Hematopoietic multipotent progenitor cell treated with erythropoietin and hydrocortisone succinate and interleukin-3 and kit ligand, for 8 days (in vitro differentiated cells): ENCODE data around the gene FGFRL1.
A peak's percentile ranks its signal among the peaks of the same experiment; 100 is the strongest.
"Not testable (repeated sequence)": the region's sequence is repeated elsewhere in the genome, so short reads cannot be mapped to it uniquely, and the experiment has no call there.

Experiments
- DNase-seq: peaks from one replicate; pipeline ENCODE4 v3.0.0-alpha.2; 2015

FGFRL1 gene

GRCh38 chr4:973431-974397 lies 37.7 kb upstream of the FGFRL1 start, which contains the start of gene DGKQ:
DGKQ (minus strand) TSS chr4:973569; CDS start chr4:973482, 87 bp downstream.
- DNase-seq = peak; percentile 76

- DNase-seq = no peak
Observed at GRCh38 chr4:974668-975067, 36.8 kb upstream of the FGFRL1 start.

- DNase-seq = not testable (repeated sequence)
Observed at GRCh38 chr4:976016-976415, 35.4 kb upstream of the FGFRL1 start.

- DNase-seq = no peak
Observed at GRCh38 chr4:978957-979701, 32.3 kb upstream of the FGFRL1 start.

GRCh38 chr4:982291-982690 lies 29.1 kb upstream of the FGFRL1 start:
- DNase-seq = no peak

- DNase-seq = no peak
Observed at GRCh38 chr4:982814-983213, 28.6 kb upstream of the FGFRL1 start.

DNA sequence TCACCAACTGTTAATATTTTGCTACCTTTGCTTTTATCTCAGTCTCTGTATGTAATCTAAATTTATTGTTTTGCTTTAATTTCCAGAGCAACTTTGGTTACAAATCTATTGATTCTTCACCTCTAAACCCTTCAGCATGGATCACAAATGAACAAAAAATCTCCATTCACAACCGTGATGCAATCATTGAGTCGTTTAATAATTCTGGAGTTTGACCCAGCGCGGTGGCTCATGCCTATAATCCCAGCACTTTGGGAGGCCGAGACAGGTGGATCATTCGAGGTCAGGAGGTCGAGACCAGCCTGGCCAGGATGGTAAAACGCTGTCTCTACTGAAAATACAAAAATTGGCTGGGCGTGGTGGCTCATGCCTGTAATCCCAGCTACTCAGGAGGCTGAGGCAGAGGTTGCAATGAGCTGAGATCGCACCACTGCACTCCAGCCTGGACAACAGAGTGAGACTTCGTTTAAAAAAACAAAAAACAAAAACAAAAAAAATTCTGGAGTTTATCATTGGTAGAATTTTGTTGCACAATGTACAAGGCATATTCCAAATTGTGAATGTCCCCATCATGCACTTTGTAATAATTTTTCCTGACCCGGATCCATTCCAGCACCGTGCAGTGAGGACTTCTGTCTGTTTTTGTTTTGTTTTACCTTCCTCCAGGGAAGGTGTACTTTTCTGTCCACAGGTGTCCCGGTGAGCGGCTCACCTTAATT lies 26.9 kb upstream of the FGFRL1 start:
- no peak for DNase-seq

DNA sequence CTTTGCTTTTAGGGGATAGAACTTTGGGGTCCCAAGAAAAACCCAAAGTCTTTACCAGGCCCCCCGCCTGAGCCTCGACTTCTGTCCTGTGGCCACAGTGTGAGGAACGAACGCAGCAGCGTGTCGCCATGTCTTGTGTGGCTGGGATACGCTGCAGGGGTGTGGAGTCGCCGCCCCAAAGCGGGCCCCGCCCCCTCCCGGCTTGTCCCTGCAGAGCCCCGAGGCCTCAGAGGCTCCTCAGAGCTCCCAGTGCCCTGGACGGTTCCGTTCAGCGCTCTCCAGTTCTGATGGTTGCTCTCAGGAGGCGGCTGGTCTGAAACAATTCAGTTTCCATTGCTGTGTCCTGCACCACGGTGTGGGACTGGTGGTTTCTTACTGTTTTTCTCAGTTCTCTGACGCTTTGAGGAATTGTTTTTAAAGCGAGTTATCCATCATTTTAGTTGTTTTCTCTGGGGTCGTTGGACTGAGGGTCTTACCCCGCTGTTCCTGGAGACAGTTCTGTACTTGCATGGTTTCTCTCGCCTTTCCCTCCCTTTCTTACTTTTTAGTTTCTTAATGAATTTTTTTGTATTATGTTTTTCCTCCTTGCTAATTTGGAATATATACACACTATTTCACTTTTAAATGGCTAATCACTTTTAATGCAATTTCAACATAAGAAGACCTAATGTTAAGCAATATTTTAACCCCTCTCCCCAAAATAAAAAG lies 26.1 kb upstream of the FGFRL1 start:
- peak; percentile 82 for DNase-seq

DNA sequence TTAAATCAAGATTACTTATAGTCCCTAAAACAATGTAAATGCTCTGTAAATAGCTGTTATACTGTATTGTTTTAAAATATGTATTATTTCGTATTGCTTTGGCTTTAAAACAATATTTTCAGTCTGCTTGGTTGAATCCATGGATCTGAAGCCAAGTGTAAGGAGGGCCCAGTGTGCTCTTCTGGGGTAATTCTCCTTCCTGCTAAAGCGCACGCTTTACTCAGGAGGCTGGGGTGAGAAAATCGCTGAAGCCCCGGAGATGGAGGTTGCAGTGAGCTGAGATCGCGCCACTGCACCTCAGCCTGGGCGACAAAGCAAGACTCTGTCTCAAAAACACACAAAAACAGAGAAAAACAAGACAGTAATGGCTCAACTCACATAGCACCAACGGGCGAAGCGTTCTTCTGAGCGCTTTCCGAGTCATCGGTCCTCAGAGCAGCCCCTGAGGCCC lies 25.0 kb upstream of the FGFRL1 start:
- DNase-seq = no peak

- peak; percentile 81 for DNase-seq
Observed at GRCh38 chr4:986879-987623, 24.4 kb upstream of the FGFRL1 start, which contains the start of gene IDUA. IDUA (plus strand) TSS chr4:987044; CDS start chr4:987085, 41 bp downstream.

- no peak for DNase-seq
Observed at GRCh38 chr4:987624-988513, 23.6 kb upstream of the FGFRL1 start.

GRCh38 chr4:988726-989721 lies 22.4 kb upstream of the FGFRL1 start:
- DNase-seq = no peak

- DNase-seq = no peak
Observed at GRCh38 chr4:989722-990471, 21.5 kb upstream of the FGFRL1 start.

DNA sequence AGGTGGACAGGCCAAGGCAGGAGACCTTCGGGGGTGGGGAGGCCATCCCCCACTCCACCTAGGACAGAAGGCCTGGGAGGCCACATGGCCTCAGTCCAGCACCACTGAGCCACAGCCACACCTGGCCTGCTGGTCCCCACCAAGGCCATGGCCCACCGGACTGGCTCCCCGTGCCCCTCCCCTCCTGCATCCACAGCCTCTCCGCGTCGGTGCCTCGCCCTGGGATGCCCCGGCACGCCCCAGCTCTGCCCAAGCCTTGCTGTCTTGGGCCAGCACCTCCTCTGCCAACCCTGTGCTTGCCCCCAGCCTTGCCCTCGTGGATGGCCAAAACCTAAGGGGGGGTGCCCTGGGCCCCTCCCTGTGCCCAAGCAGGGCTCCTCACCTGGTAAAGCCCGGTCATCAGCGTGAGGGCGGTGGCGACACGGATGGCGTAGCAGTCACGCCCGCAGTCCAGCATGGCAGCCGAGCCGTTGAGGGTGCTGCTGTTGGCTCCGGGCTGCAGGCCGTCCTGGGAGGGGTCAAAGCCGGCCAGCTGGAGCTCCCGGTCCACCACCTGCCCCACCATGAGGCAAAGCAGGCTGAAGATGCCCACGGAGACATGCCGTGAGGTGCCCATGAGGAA lies 20.6 kb upstream of the FGFRL1 start:
- no peak for DNase-seq

DNA sequence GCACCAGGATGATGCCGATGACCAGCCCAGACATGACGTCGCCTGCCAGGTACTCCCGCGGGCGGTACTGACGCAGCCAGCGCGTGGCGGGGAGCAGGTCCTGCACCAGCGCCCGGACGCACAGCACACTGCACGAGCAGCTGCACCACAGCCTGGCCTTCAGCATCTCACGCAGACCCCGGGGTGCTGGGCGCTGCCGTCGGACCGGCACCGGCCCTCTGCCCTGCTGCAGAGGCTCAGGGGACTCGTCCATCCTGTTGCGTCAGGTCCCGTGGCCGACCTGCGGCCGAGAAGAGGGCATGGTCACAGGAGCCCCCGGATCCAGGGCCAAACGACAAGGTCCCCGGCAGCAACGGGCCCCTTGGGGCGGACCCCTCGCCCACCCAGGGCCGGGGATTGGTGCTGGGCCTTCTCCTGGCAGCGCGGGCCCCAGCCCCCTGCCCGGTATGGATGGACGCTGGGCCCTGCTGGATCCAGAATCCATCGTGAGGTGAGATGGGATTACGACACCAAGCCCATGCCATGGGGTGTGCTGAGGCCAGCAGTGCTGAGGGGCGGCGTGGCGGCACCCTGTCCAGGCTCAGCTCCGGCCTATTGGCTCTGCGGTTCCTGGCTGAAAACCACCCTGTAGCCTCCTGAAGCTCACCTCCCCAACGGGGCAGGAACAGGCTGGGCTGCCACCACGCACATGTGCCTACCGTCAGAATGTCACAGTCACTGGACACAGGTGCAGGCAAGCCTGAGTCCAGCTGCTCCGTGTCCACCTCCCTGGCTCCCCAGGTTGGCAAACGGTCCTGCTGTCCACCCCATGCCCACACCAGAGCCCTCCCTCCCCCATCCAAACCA lies 19.8 kb upstream of the FGFRL1 start:
- DNase-seq = no peak

- no peak for DNase-seq
Observed at GRCh38 chr4:992297-993110, 18.9 kb upstream of the FGFRL1 start.
